ENCODE results near the gene BCAR1. TPM values are rescaled to one million over a fixed set of nuclear protein-coding genes. Genes with fewer than 3 reads are reported as not detected.

Gene BCAR1
- total RNA-seq, 1 donor, result 0.10 TPM

DNA sequence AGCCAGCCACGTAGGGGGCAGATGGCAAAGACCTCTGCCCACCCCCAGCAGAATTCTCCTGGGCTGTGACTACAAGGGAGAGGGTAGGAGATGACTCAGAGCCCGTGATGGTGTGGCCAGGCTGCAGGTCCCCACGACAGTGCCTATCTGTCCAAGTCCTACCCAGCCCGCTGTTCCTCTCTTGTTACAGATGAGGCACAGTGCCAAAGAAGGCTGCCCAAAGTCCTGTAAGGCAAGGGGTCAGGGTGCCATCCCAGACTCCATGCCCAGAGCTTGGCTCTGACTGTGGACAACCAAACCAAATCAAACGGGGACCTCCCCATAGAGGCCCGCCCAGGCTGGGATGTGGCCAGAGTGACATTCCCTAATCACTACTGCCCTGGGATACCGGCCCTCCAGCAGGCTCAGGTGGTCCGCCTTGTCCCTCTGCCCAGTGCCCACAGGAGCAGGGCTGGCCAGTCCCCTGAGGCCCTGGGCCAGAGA, 12.6 kb upstream of the BCAR1 start:
- peaks cover 8% of the 10 kb centered on the region for H3K4me1 ChIP-seq (ENCODE audit: insufficient read depth, low read length)
- peaks cover 42% of the 10 kb centered on the region for H3K27me3 ChIP-seq (ENCODE audit: insufficient read depth, low read length)
- H3K9me3 ChIP-seq (ENCODE audit: low read depth, low read length), result no peaks in the 10 kb centered on the region
- no peak overlapping the region for H3K4me3 ChIP-seq (ENCODE audit: low read length)

DNA sequence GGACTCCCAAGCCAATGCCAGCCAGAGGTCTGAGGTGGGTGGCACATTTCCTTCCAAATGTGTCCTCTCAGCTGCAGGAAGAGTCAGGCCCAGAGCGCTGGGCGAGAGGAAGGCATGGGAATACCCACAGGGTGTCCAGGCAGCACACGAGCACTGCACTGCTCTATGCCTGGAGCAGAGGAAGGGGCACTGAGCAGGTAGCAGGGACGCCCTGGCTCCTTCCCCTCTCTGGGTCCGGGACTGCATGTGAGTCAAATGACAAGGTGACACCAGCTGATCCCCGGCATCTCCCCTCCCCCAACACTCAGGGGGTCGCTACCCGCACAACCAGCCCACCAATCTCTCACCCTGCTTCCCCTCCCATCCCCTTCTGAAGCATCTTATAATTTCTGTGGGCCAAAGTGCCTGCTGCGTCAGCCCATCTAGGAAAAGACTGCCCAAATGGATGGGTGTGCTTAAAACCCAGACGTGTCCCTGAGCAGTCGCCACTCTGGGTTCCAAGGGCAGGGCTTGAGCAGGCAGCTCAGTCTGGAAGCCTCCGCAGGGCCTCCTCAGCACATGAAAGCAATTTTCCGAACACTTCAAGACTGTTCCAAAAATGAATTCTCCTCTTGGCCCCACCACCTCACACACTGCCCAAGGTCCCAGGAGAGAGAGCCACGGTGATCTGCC, 12.0 kb upstream of the BCAR1 start:
- H3K4me1 ChIP-seq (ENCODE audit: insufficient read depth, low read length), result peaks cover 8% of the 10 kb centered on the region
- H3K27me3 ChIP-seq (ENCODE audit: insufficient read depth, low read length), result peaks cover 42% of the 10 kb centered on the region
- no peaks in the 10 kb centered on the region for H3K9me3 ChIP-seq (ENCODE audit: low read depth, low read length)
- H3K4me3 ChIP-seq (ENCODE audit: low read length), result no peak overlapping the region

DNA sequence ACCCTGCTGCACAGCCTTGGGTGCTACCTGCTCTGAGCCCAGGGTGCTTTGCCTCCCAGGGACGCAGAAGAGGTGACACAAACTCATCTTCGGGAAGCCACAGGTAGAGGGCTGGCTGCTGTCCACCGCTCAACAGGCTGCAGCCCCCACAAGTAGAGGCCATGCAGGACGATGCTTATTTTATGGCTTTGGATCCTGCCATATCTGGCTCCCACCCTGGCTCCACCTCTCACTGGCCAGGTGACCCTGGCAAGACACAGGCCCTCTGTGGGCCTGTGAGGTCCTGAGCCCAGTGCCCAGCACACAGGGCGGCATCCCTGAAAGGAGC, 11.3 kb upstream of the BCAR1 start:
- Histone ChIP-seq H3K27me3 (ENCODE audit: insufficient read depth, low read length) (peaks cover 40% of the 10 kb centered on the region), H3K9me3 (ENCODE audit: low read depth, low read length) (no peaks in the 10 kb centered on the region), H3K4me3 (ENCODE audit: low read length) (no peak overlapping the region), H3K4me1 (ENCODE audit: insufficient read depth, low read length) (peaks cover 8% of the 10 kb centered on the region)

DNA sequence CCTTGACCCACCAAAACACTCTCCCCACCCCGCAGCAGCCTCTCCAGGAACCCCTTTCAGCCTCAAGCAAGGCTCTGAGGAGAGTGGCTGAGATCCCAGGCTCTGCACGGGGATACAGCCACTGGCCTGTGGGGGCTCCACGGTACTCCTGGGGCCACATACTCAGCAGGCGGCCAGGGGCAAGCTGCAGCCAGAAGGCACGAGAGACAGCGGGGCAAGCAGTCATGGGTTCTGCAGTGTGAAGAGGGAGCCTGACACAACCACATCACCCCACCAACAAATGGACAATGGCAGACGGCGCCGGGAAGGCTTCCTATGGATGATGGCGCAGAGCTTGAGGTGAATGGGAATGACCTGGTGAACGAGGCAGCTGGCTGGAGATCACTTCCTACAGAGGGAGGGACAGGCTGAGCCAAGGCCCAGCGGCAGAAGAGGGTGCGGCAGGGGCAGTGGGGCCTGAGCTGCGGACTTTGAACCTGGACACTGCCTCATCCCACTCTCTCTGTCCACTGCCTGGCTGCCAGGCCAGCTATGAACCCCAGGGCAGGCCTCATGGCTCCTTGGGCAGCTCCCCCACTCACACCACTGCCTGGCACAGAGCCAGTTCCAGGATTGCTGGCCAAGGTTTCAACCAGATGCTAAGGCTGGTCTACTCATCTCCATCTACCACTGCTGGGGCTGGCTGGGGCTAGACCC, 10.8 kb upstream of the BCAR1 start:
- peaks cover 40% of the 10 kb centered on the region for H3K27me3 ChIP-seq (ENCODE audit: insufficient read depth, low read length)
- H3K4me3 ChIP-seq (ENCODE audit: low read length), result no peak overlapping the region
- H3K4me1 ChIP-seq (ENCODE audit: insufficient read depth, low read length), result peaks cover 8% of the 10 kb centered on the region
- no peaks in the 10 kb centered on the region for H3K9me3 ChIP-seq (ENCODE audit: low read depth, low read length)

- Histone ChIP-seq H3K4me3 (ENCODE audit: low read length) (no peak overlapping the region), H3K4me1 (ENCODE audit: insufficient read depth, low read length) (peaks cover 8% of the 10 kb centered on the region), H3K9me3 (ENCODE audit: low read depth, low read length) (no peaks in the 10 kb centered on the region), H3K27me3 (ENCODE audit: insufficient read depth, low read length) (peaks cover 37% of the 10 kb centered on the region)
Measured at GRCh38 chr16:75261590-75262078, 10.2 kb upstream of the BCAR1 start.

DNA sequence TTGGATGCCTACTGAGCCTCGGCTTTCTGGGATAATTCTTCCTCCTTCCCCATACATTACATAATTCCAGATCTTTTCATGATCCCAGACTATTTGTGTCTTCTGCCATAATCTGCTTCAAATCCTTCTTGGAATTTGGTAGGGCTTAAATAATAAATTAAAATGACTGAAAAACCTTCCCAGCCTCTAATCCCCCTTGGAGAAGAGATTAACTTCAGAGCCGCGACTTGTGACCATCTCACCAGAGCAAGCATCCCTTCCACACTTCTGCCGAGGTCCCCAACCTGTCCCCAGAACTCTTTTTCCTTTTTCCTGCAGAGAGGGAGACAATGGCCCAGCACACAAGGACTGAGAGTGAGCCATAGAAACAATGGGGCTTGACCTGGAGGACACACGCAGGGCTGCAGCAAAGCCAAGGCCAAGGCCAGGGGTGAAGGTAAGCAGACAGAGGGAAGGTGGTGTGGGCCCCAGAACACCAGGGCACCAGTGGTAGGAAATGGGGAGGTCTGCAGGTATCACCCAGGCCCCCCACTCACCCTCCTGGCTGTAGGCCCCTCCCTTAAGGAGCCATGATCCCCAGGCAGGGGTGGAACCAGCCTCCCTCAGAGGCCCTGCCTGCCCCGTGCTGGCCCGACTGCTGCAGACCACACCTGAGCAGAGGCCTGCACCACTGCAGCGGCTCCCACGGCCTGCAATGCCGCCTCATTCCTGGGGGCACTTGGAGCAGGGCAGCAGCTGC, 9.6 kb upstream of the BCAR1 start:
- H3K4me3 ChIP-seq (ENCODE audit: low read length), result no peak overlapping the region
- H3K4me1 ChIP-seq (ENCODE audit: insufficient read depth, low read length), result peaks cover 8% of the 10 kb centered on the region
- H3K9me3 ChIP-seq (ENCODE audit: low read depth, low read length), result no peaks in the 10 kb centered on the region
- H3K27me3 ChIP-seq (ENCODE audit: insufficient read depth, low read length), result peaks cover 30% of the 10 kb centered on the region

DNA sequence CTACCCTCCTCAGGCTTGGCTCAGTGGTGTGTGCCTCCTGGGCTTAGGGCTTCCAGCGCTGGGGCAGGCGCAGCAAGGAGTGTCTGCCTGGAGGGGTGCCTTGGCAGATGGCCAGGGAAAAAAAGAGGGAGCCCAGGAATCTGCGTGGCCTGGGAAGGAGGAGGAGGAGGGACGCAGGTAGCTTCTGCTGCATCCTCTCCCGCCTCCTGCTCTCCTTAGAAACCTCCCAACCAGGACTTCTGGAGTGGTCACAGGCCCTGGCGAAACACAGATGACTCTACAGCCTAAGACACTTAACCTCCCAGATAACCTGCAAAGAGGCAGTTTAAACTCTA, 7.3 kb upstream of the BCAR1 start:
- Histone ChIP-seq H3K9me3 (ENCODE audit: low read depth, low read length) (no peaks in the 10 kb centered on the region), H3K4me1 (ENCODE audit: insufficient read depth, low read length) (no peaks in the 10 kb centered on the region), H3K27me3 (ENCODE audit: insufficient read depth, low read length) (peaks cover 19% of the 10 kb centered on the region), H3K4me3 (ENCODE audit: low read length) (no peak overlapping the region)

GRCh38 chr16:75257886-75258806, 6.7 kb upstream of the BCAR1 start:
- Histone ChIP-seq H3K9me3 (ENCODE audit: low read depth, low read length) (no peaks in the 10 kb centered on the region), H3K4me1 (ENCODE audit: insufficient read depth, low read length) (no peaks in the 10 kb centered on the region), H3K4me3 (ENCODE audit: low read length) (no peak overlapping the region), H3K27me3 (ENCODE audit: insufficient read depth, low read length) (peaks cover 16% of the 10 kb centered on the region)

- Histone ChIP-seq H3K9me3 (ENCODE audit: low read depth, low read length) (no peaks in the 10 kb centered on the region), H3K27me3 (ENCODE audit: insufficient read depth, low read length) (peaks cover 24% of the 10 kb centered on the region), H3K4me1 (ENCODE audit: insufficient read depth, low read length) (no peaks in the 10 kb centered on the region), H3K4me3 (ENCODE audit: low read length) (no peak overlapping the region)
Measured at GRCh38 chr16:75256696-75257343, 5.4 kb upstream of the BCAR1 start.

DNA sequence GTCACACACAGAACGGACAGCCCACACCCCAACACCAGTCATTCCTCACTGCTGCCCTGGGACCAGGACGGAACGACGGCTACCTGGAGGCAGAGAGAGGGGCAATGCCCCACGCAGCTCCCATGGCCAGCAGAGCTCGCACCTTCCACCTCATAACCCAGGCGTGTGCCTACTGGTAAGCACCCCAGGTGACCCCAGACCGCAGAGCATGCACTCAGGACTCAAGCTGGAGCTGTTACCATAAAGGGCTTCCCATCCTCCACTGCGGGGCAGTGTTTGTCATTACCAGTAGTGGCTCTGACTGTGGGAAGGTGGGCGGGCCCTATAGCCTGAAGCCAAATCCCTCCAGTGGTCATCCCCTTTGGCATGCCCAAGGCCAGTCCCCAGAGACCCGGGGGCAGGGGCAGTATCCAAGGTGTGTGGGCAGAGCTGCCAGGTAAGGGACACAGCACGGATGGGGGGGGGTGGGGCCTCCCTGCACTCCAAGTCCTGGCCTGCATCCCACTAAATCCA, 4.7 kb upstream of the BCAR1 start:
- H3K4me3 ChIP-seq (ENCODE audit: low read length), result no peak overlapping the region
- peaks cover 2% of the 10 kb centered on the region for H3K4me1 ChIP-seq (ENCODE audit: insufficient read depth, low read length)
- peaks cover 25% of the 10 kb centered on the region for H3K27me3 ChIP-seq (ENCODE audit: insufficient read depth, low read length)
- H3K9me3 ChIP-seq (ENCODE audit: low read depth, low read length), result no peaks in the 10 kb centered on the region

- Histone ChIP-seq H3K9me3 (ENCODE audit: low read depth, low read length) (no peaks in the 10 kb centered on the region), H3K4me3 (ENCODE audit: low read length) (no peak overlapping the region), H3K4me1 (ENCODE audit: insufficient read depth, low read length) (peaks cover 8% of the 10 kb centered on the region), H3K27me3 (ENCODE audit: insufficient read depth, low read length) (peaks cover 40% of the 10 kb centered on the region)
Measured at GRCh38 chr16:75254359-75254837, 3.0 kb upstream of the BCAR1 start.

DNA sequence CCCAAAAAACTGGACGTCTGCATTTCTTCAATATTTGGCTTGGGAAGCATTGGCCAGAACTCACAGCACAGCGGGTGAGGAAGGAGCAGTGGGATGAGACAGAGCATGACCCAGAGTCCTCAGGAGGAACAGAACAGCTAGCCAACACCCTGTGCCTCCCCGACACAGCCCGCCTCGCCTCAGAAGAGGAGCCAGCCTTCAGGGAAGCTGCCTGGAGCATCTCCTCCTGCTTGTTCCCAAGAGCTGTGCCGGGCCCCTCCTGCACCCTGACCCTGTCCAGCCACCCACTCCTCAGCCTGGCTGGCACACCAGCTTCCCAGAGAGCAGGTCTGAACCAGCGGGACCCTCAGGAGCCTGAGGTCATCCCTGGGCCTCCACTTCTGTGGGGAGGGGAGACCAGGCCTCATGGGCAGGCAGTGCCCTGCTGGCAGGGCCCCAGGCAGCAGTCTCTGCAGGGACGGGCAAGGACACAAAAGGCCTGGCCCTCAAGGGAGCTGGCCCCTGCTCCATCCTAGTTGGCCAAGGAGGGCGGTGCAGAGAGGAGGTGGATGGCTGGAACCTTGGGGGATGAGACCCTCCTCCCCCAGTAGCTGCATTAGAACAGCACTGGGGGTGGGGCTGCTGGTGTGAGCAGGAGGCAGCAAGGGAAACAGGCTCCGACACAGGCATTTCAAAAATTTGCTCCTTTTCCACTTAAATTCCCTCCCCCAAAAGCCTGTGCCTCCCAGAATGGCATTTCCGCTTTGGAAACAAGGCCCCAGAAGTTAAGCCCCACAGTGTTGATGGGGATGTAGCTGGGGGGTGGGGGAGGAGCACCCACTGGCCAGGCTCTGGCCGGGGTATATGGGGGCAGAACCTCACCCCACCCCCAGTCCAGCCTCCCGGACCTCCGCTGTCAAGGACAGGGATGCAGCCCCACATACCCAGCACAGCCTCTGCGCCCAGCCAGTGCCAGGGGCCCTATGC, 1.8 kb upstream of the BCAR1 start:
- Histone ChIP-seq H3K9me3 (ENCODE audit: low read depth, low read length) (no peaks in the 10 kb centered on the region), H3K4me3 (ENCODE audit: low read length) (no peak overlapping the region), H3K27me3 (ENCODE audit: insufficient read depth, low read length) (peaks cover 49% of the 10 kb centered on the region), H3K4me1 (ENCODE audit: insufficient read depth, low read length) (peaks cover 8% of the 10 kb centered on the region)

All from mononuclear cell (primary cell).